Osteocyte (in vitro differentiated cells): Measurements from ENCODE around the gene SYT8. TPM values are rescaled to one million over a fixed set of nuclear protein-coding genes. Genes with fewer than 3 reads are reported as not detected.
A peak's percentile ranks its signal among the peaks of the same experiment; 100 is the strongest.
"Not testable (repeated sequence)": the region's sequence is repeated elsewhere in the genome, so short reads cannot be mapped to it uniquely, and the experiment has no call there.

Source experiments
- DNase-seq: peaks from one replicate; pipeline ENCODE4 v3.0.0; 2021; ENCODE audit warnings: mixed read lengths; ENCODE audit not compliant: unreplicated experiment; ENCODE audit errors: extremely low spot score
- H3K27ac Mint-ChIP-seq: one replicate; pipeline ENCODE4 v1.8.0; 2021; ENCODE audit warnings: mild to moderate bottlenecking, mixed read lengths; ENCODE audit not compliant: unreplicated experiment
- H3K27me3 Mint-ChIP-seq: one replicate; pipeline ENCODE4 v1.8.0; 2021; ENCODE audit warnings: mixed read lengths; ENCODE audit not compliant: unreplicated experiment
- H3K36me3 Mint-ChIP-seq: one replicate; pipeline ENCODE4 v1.8.0; 2021; ENCODE audit warnings: mixed read lengths; ENCODE audit not compliant: unreplicated experiment
- H3K4me1 Mint-ChIP-seq: one replicate; pipeline ENCODE4 v1.8.0; 2021; ENCODE audit warnings: mixed read lengths; ENCODE audit not compliant: unreplicated experiment
- H3K4me3 Mint-ChIP-seq: one replicate; pipeline ENCODE4 v1.8.0; 2021; ENCODE audit warnings: mild to moderate bottlenecking, moderate library complexity, mixed read lengths; ENCODE audit not compliant: unreplicated experiment
- H3K9me3 Mint-ChIP-seq: one replicate; pipeline ENCODE4 v1.8.0; 2021; ENCODE audit warnings: mixed read lengths; ENCODE audit not compliant: unreplicated experiment
- CTCF ChIP-seq: fragments of 200-600 bp; sonication (generic); IDR thresholded peaks from 2 replicates; pipeline ENCODE4 v1.5.0; 2021; ENCODE audit warnings: antibody characterized with exemption, mild to moderate bottlenecking, moderate library complexity
- total RNA-seq: library from RNA; stranded (reverse); gene quantifications from 2 replicates; pipeline ENCODE4 v1.2.1, GENCODE V29; 2021

Gene SYT8
- total RNA-seq, 1 donor from 2014 or later: 6.2 TPM

GRCh38 chr11:1875093-1875850 is 40.5 kb downstream of the SYT8 start:
- no peak for DNase-seq
- no peaks in the 10 kb centered on the region for H3K36me3 Mint-ChIP-seq
- H3K27ac Mint-ChIP-seq: peak overlapping the region; percentile 79
- TF ChIP-seq CTCF: no peak
- no peaks in the 10 kb centered on the region for H3K9me3 Mint-ChIP-seq
- no peaks in the 10 kb centered on the region for H3K27me3 Mint-ChIP-seq
- peaks cover 64% of the 10 kb centered on the region for H3K4me1 Mint-ChIP-seq
- no peak overlapping the region for H3K4me3 Mint-ChIP-seq

GRCh38 chr11:1875851-1876301 is 41.1 kb downstream of the SYT8 start:
- H3K27me3 Mint-ChIP-seq, DNase-seq, H3K9me3 Mint-ChIP-seq, H3K36me3 Mint-ChIP-seq, H3K4me3 Mint-ChIP-seq: not testable (repeated sequence)
- Mint-ChIP-seq H3K4me1 (peaks cover 63% of the 10 kb centered on the region), H3K27ac (peak overlapping the region; percentile 95)

- TF ChIP-seq CTCF: peak; percentile 66
- Mint-ChIP-seq H3K36me3 (no peaks in the 10 kb centered on the region), H3K27ac (peak overlapping the region; percentile 95), H3K4me1 (peaks cover 58% of the 10 kb centered on the region), H3K9me3 (no peaks in the 10 kb centered on the region), H3K27me3 (no peaks in the 10 kb centered on the region), H3K4me3 (peak overlapping the region; percentile 18)
- no peak for DNase-seq
These were observed 41.7 kb downstream of the SYT8 start for GRCh38 chr11:1876361-1877063.

GRCh38 chr11:1877211-1878136 is 42.7 kb downstream of the SYT8 start:
- Mint-ChIP-seq H3K27ac (peak overlapping the region; percentile 95), H3K36me3 (no peaks in the 10 kb centered on the region), H3K27me3 (no peaks in the 10 kb centered on the region), H3K9me3 (no peaks in the 10 kb centered on the region), H3K4me3 (no peak overlapping the region), H3K4me1 (peaks cover 51% of the 10 kb centered on the region)
- DNase-seq: no peak
- TF ChIP-seq CTCF: no peak

GRCh38 chr11:1878137-1879031 is 43.6 kb downstream of the SYT8 start:
- H3K9me3 Mint-ChIP-seq: no peaks in the 10 kb centered on the region
- H3K27me3 Mint-ChIP-seq: no peaks in the 10 kb centered on the region
- DNase-seq: no peak
- peak overlapping the region; percentile 95 for H3K27ac Mint-ChIP-seq
- H3K4me3 Mint-ChIP-seq: no peak overlapping the region
- H3K4me1 Mint-ChIP-seq: peaks cover 44% of the 10 kb centered on the region
- TF ChIP-seq CTCF: no peak
- H3K36me3 Mint-ChIP-seq: no peaks in the 10 kb centered on the region
